NCI-H1436 (cell line): ENCODE results near the gene ST7.

ENCODE experiments used
- DNase-seq: peaks from one replicate; lab custom pipeline; 2025; lab: John Stamatoyannopoulos, UW

ST7 gene

DNA sequence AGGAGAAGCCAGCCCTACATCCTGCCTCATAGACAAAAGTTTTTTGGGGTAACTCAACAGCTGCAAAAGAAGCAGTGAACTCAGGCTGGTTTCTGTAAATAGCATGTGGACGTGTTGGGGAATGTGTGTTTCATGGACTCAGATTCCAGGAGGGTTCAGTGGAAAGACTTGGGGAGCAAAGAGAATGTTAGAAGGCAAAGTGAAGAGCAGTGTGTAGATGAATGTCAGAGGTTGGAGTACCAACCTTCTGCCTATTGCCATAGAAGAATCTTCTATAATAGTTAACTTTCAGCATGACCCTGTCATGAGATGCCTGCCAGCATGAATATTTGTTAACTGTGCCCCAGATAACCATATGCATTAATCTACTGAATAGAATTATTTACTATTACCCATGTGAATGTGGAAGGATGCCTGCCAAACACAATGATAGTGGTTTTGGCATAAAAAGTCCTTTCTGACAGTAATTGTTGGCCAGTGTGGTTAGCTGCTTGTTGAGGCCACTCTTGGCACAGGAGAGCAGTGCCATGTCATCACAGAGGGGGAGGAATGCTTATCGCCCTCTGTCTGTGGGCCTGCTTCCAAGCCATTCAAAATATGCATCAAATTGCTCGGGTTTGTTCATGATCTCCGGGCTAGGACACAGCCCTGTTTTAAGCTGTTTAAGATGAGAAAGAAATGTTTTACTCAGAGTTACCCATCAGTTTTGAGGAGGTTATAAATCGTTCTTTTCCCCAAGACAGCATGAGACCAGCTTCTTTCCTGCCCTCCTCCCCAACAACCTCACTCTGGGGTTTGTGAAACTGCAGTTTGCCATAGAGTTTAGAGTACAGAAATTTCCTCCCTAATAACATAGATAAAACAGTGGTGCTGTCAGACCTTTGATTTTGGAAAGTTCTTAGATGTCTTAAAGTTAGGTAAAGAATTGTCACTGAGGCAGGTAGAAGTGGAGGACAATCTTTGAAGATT is 204.2 kb downstream of the ST7 start:
- no peak for DNase-seq

DNA sequence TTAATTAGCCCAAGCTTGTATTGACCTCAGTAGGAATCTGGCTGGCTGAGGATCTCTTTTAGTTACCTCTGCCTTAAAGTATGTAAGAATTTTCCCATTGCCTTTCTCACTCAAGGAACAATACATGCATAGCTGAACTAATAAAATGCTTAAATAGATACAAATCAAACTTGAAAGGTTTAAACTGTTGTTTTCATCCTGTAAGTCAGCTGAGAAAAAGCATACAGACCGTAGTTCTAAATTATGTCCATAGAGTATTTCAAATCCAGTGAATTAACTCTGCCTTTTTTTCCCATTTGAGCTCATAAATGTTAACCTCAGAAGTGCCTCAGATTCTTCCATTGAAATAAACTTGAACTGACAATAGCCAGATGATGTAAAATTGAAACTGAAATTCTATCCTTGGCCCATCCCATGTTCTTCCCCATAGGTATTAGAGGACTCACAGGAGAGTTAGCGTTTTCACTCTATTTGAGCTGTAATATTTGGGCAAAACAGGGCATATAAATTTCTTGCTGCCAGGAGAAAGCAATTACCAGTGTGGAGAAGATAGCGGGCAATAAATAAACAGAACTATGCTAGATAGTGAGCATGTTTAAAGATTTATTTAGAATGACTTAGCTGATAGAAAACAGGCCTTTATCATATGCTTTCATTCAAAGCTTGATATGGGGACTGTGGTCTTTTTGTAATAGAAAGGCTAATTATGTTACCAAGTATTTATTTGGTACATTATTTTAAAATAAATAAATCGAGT is 205.8 kb downstream of the ST7 start:
- no peak for DNase-seq

GRCh38 chr7:117163101-117163500 is 209.8 kb downstream of the ST7 start:
- DNase-seq, result no peak

GRCh38 chr7:117164620-117165019 is 211.3 kb downstream of the ST7 start:
- no peak for DNase-seq

GRCh38 chr7:117165656-117166055 is 212.4 kb downstream of the ST7 start:
- DNase-seq, result no peak

- DNase-seq, result no peak
Measured at GRCh38 chr7:117169907-117170306, 216.6 kb downstream of the ST7 start.

GRCh38 chr7:117171106-117171505 is 217.8 kb downstream of the ST7 start:
- no peak for DNase-seq

DNA sequence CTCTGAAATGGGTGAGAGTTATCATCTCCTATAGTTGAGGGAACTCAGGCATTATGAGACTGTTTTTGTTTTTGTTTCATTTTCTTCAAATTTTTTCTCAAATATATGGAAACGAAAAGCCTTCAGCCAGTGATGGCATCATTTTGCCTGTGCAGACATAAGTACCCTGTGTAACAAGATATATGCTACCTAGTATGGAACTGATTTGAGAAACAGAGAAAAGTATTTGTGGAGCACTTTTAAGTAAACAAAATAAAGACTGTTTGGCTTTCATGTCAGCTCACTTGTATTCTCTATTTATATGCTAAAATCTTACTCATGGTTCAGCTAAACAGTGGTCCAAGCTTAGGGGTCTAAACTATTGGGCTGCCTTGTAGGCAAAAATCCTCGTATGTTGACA is 219.0 kb downstream of the ST7 start:
- no peak for DNase-seq

DNA sequence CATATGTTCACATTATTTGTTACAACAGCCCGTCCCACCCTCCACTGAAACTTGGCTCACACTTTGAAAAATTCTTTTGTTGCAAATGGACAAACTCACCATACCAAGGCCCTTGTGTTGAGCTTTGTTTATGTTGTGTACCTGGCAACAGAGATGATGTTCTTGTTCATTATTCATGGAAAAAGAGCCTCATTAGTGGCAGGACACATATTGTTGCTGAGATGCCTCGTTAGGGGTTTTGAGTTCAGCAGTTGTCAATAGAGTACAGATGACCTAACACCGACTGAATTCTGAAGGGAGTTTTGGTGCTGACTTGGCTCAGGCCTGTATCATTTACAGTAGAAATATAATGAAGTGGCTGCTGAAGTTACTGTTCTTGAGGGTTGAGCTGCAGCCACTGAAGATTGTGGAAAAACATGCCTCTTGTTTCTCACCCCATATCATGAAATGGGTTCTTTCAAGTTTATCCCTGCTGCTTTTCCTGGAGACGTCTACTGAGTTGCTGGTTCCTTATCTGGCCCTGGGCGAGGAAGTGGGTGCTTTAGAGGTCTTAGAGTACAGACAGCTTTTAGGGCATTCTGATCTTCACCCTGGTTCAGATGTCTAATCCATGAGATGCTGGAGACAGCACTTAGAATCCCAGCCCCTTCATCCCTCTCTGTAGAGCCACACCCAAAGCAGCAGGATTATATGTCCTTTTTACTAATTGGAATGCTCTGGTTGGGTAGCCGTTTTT is 219.9 kb downstream of the ST7 start:
- no peak for DNase-seq

DNA sequence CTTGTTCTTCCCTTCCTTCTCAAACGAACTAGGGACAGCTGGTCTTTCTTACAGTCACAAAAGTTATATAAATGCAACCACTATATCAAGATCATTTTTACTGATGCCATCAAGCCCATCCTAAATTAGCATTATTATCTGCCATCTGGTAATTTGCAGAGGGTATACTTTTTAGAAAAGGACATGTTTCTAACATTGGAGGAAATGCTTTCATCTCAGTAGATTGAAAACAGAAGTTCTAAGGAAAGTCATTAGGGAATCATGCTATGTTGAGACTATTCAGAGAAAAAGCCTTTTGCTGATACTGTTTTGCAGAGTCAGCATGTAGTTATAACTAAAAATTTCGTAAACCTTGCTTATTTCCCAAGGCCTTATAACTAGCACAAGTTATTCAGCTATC is 222.9 kb downstream of the ST7 start:
- no peak for DNase-seq

GRCh38 chr7:117178600-117178999 is 225.3 kb downstream of the ST7 start:
- no peak for DNase-seq

- DNase-seq, result no peak
Measured at GRCh38 chr7:117179701-117180100, 226.4 kb downstream of the ST7 start.

DNA sequence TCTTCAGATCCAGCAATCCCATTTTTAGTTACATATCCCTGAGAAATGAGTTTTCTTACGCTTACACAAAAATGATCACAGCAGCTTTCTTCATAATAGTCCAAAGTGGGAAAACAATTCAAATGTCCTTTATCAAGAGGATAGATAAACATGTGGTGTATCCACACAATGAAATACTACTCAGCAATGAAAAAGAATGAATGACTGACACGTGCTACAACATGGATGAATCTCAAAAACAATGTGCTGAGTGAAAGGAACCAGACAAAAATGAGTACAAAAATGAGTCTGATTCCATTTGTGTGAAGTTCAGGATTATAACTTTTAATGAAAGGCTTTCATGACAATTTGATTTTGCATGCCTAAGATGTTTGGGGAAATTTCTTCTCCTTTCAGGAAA is 230.4 kb downstream of the ST7 start:
- DNase-seq, result no peak

GRCh38 chr7:117184367-117184766 is 231.1 kb downstream of the ST7 start:
- DNase-seq, result no peak

GRCh38 chr7:117185124-117185523 is 231.8 kb downstream of the ST7 start:
- DNase-seq, result no peak

DNA sequence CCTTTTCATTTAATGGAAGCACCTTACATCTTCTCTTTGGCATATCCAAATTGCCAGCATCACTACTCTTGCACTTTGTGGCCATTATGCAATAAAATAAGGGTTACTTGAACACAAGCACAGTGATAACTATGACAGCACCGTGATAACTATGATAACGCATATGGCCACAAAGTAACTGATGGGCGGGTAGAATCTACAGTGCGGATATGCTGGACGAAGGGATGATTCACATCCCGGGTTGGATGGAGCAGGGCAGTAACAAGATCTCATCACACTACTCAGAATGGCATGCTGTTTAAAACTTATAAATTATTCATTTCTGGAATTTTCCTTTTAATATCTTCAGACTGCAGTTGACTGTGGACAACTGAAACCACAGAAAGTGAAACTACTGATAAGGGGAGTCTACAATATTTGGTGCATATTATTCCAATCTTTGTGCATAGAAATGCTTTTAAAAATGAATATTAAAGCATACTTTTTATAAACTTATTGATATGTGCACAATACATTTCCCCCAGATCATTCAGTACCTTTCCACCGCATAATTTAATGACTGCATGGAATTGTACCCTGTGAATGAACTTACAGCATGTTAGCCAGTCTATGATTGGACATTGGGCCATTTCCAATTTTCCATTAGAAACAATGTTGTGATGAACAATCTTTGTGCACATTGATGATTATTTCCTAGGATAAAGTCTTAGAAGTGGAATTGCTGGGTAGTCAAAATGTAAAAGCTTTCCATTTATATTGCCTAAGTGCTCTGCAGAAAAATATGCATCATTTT is 233.1 kb downstream of the ST7 start:
- DNase-seq, result no peak

GRCh38 chr7:117188376-117188775 is 235.1 kb downstream of the ST7 start:
- DNase-seq, result no peak

DNA sequence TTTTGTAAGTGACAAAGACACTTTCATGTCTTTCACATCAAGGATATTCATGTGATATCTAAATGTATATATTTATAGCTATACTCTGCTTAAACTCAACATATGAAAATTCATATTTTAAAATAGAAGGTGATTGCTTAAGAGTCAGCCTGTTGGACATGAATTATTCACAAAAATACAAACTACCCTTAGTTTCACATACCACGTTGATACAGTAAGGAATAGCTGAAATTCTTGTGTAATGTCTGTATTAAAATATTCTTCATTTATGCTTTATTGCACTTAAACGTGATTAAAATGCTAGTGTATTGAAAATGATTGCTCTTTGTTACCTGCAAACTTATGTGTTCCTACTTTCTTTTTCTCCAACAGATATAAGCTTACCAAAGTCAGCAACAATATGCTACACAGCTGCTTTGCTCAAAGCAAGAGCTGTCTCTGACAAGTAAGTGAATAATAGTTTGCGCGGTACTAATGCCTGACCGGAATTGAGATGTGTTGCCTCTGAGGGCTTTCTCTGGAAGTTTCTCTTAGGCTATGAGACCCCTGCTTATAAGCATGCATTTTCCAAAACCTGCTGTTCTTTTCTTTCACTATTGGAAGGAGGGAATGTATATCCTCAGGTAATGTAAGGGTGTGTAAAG is 235.8 kb downstream of the ST7 start:
- DNase-seq, result no peak

DNA sequence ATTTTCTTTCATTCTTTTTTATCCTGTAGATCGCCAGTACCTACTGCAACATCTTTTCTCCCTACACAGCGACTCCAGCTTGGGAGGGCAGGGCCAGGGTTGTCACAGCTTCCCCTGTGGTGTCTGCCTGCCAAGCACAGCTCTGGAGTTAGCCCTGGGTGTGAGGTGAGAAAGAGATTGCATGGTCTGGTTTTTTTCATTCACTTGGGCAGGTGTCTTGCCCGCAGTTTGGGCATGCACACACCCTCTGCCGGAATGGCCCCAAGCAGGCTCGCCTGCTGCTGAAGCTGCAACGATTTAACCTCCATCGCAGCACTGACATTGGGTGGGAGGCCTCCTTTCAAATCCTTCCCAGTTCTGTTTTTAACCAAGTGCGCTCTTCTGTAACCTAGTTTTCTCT is 236.8 kb downstream of the ST7 start:
- DNase-seq, result no peak

- no peak for DNase-seq
Measured at GRCh38 chr7:117190746-117191435, 237.6 kb downstream of the ST7 start.

DNA sequence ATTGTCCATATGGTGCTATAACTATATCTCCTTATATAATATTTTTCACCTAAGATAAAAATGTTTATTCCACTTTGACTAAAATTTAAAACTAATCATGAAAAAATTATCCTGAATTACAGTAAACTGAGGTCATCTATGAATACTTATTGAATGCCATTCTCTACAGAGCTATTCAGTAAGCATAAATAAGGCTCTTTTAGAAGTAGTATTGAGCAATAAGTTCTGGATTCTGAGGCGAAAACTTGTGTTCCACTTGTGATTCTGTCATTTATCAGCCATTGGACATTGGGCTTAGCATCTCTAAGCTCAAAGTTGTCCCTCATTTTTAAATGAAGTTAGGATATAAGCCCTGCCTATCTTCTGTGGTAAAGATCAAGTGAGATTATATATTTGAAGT is 238.8 kb downstream of the ST7 start:
- DNase-seq, result no peak
